Keratinocyte (primary cell): ENCODE results near the gene GPX2.

Experiments
- EZH2 ChIP-seq: IDR thresholded peaks from one replicate; pipeline ENCODE4 v1.6.1; 2012; ENCODE audit warnings: inconsistent platforms, mild to moderate bottlenecking, low read length, moderate library complexity
- TF ChIP-seq, protein P1 (sequence below), 3 experiments: IDR thresholded peaks in 1 of 3; conservative IDR thresholded peaks in 1 of 3; optimal IDR thresholded peaks in 1 of 3; 2 replicates in 2 of 3; 3 replicates in 1 of 3; pipeline versions ENCODE3 to v1.5.1; 2011; ENCODE audit warnings: low read length in 3 of 3, mild to moderate bottlenecking in 3 of 3, moderate library complexity in 2 of 3, control low read depth in 1 of 3, inconsistent platforms in 1 of 3; ENCODE audit not compliant: insufficient read depth in 2 of 3; ENCODE audit errors: extremely low read depth in 1 of 3

DNA sequence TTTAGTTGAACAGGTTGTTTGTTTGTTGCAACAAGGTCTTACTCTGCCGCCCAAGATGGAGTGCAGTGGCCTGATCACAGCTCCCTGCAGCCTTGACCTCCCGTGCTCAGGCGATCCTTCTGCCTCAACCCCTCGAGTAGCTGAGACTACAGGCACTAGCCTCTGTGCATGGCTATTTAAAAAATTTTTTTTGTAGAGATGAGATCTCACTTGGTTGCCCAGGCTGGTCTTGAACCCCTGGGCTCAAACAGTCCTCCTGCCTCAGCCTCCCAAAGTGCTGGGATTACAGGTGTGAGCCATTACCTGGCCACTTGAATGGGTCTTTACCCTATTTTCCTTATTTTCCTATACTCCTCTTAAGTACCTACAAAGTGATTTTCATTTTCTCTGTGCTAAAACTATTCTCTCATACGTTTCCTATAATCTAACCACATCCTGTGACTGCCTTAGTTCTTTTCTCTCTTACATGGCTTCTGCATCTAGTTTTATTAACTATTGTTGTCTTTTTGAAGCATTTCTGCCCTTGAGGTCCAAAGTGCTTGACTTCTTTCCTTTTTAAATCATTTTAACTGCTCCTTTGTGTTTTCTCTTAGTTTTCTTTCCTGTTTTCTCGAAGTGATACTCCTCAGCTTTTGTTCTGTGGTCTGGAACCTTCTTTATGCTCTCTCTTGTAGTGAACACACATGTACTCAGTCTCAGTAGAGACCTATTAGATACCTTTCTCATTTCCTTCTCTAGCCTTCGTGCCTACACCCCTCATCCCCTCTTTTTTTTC lies 14.1 kb downstream of the GPX2 start:
- TF ChIP-seq, protein P1, sequence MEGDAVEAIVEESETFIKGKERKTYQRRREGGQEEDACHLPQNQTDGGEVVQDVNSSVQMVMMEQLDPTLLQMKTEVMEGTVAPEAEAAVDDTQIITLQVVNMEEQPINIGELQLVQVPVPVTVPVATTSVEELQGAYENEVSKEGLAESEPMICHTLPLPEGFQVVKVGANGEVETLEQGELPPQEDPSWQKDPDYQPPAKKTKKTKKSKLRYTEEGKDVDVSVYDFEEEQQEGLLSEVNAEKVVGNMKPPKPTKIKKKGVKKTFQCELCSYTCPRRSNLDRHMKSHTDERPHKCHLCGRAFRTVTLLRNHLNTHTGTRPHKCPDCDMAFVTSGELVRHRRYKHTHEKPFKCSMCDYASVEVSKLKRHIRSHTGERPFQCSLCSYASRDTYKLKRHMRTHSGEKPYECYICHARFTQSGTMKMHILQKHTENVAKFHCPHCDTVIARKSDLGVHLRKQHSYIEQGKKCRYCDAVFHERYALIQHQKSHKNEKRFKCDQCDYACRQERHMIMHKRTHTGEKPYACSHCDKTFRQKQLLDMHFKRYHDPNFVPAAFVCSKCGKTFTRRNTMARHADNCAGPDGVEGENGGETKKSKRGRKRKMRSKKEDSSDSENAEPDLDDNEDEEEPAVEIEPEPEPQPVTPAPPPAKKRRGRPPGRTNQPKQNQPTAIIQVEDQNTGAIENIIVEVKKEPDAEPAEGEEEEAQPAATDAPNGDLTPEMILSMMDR (optimal IDR thresholded peaks at IDR 0.05 in 1 of 3, IDR thresholded peaks at IDR 0.05 in 1 of 3, conservative IDR thresholded peaks at IDR 0.05 in 1 of 3; ENCODE audit: extremely low read depth in 1 of 3, insufficient read depth in 2 of 3, low read length in 3 of 3), result no peak
- no peak for TF ChIP-seq EZH2
